Fibroblast of skin of right quadriceps (primary cell): Measurements from ENCODE around the gene REN.

Experiments used
- DNase-seq: peaks from one replicate; pipeline ENCODE4 v3.0.0-alpha.2; 2013

Gene REN

DNA sequence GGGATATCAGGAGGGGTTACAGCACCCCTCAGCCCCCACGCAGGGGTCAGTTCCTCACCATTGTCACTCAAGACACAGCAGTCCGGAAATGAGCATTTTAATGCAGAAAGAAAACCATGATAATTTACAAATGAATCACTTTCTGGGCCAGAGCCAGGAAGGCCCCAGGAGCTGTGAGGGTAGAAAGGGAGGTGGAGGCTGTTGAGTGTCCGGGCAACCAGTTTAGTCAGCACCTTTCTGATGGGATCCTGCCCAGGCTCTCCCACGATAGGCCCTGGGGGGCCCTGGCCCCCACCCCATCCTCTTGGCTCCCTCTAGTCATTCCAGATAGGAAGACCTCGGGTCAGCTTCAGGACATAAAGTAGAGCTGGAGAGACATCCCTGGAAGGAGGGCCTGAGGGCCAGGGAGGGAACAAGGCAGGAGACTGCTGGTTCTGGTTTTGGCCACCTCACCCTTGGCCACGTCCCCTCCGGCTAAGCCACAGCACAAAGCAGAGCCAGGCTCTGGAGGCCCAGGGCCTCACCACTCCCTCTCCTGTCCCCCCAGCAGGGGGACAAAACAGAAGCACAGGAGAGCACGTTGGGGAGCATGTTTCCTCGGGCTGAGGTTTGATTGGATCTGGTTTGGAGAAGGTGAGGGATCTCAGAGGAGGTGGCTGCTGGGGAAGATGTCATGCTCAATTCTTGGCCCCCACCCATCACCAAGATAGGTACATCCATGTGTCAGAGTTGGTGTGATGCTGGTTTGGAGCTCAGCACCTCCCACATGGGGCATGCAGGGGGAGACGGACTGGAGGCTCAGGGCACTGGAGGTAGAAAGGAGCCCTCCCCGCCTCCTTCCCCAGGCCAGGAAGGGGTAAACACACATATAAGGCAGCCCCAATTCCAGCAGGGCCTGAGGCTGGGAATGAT lies 34.9 kb downstream of the REN start:
- DNase-seq: peak; percentile 88

DNA sequence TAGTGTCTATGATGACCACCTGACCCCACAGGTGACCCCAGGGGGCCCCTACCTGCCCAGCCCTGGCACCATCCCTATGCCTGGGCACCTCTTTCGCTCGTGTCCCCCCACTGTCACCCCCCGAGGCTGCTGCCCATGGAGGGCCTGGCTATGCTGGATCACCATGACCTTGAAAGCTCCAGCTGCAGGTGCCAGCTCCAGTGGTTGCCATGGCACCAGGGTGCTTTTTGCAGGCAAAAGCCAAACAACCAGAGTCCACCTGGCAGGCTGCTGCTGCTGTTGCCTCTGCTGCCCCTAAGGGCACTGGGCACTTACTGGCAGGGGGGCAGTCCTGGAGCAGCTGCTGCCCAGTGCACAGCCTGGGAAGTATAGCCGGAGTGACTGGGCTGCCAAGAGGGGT lies 36.0 kb downstream of the REN start:
- DNase-seq: no peak

DNA sequence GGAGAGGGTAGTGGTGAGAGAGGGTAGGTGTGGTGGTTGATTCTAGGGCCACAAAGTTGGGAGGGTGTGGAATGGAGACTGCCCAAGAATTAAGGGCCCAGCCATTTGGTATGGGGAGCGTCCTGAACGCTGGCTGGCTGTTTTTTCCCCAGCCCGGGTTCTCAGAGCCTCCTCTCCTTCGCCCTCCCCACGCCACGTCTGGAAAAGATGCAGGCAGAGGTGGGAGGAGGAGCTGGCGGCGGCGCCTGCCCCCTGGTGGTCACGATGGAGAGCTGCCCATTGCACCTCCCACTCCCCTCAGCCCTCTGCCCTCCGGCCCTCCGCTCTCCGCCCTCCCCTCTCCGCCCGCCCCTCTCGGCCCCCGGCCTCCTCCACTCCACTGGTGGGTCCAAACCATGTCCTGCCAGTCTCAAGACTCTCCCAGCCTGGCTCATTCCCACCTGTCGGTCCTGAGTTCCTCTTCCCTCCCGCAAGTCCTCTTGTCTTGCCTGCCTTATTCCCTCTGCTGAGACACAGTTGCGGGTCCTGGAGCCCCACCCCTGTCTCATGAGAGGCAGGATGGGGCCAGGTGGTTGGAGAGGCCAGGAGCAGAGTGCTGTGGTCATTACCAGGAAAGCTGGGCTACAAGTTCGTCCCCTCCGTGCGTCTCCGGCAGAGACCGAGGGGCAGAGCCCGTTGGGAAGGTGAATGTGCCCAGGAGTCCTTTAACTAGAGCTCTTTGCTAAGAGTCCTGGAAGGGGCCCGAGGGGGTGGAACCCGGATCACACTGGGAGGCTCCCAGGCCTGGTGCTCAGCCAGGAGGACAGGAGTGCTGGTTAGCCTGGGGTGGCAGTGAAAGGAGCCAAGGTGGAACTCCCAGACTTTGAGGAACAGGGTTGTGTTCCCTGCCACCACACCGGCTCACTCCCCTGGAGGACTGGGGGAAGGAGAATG lies 36.9 kb downstream of the REN start:
- DNase-seq: peak; percentile 63

DNA sequence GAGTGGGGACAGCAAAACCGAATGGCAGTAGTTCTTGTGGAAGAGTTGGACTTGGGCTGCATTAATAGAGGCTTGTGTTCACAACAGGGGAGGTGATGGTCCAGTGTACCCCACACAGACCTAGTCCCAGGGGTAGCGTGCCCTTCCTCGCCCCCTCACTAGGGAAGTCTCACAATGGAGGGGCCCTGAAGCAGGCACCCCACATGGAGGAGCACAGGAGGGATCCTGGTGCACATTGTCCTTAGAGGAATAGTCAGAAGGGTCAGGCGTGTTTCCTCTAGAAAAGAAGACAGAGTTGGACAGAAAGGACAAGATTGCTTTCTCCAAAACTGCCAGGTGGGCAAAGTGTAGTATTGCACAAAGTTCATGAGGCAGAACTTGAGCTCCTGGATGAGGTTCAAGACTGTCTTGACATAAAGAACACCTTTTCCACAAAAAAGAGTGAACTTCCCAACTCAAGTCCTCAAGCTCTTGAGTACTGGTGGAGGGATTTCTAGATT lies 37.6 kb downstream of the REN start:
- no peak for DNase-seq

DNA sequence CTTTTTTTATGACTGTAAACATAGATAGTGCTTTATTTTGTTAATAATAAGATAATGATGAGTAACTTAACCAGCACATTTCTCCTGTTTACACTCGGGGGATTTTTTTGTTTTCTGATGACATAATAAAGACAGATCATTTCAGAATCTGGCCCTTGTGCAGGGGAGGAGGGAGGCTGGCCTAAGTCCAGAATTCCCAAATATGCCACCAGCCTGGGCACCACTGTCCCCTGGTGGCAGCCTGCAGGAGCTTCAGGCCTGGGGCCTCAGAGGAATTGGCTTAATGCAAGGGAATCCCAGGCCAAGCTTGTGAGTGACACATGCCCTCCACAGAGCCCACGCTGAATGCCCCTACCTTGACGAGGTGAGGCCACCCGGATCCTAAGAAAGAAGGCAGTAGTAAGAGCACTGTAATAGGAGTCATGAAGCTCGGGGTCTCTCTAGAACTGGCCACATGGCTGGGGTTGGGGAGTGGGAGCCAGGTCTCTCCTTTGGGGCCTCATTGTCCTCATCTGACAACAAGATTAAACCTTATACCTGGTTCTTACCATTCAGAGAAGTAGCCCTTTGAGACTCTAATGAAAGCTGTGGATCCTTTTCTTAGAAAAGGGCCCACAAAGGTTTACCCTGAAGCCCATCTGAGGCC lies 38.4 kb downstream of the REN start:
- peak; percentile 85 for DNase-seq

DNA sequence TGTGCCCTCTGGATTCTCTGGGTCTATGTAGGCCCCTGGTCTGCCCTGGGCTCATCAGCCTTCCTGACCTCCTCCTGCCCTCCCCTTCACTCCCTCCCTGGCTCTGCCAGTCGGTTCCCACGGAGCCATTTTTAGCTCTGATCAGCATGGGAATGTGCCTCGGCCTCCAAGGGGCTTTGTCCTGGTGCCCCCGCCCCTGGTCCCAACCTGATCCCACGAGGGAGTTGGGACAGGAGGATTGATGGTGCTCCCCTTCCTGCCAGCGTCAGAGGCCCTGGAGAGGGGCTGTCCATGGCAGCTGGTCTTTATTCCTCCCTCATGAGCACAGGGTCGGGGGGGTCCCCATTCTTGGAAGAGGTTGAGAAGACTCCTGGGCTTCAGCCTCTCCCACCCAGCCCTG lies 39.2 kb downstream of the REN start:
- DNase-seq: no peak

DNA sequence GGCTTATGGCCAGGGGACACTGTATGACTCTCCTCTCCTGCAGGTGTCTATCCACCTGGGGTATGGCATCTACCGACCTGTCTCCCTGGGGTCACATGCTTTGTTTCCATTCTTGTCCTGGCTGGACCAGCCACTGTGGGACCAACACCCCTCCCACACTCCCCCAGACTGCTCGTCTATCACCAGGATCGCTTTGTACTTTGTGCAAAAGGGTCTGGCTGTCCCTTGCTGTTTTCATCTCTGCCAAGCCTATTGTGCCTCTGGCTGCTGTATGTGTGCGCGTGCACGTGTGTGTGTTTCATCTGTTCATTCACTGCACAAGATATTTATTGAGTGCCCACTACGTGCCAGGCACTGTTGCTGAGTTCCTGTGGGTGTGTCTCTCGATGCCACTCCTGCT lies 39.8 kb downstream of the REN start:
- DNase-seq: no peak

DNA sequence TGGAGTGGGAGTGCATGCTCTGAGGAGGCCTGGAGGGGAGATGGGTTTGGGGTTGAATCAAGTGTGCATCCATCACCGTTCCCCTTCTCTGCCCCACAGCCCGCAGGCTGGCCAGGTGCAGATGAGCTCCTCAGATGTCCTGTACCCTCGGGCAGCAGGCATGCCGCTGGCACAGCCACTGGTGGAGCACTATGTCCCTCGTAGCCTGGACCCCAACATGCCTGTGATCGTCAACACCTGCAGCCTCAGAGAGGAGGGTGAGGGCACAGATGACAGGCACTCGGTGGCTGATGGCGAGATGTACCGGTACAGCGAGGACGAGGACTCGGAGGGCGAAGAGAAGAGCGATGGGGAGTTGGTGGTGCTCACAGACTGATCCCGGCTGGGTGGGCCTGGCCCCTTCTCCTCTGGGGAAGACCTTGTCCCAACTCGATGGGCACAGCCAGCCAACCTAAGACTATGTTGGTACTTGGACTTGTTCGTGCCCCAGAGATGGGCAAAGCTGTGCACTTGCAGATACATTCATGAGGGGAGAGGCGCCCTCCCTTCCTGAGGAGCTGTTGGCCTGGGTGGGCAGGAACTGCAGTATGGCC lies 40.3 kb downstream of the REN start:
- DNase-seq: no peak

DNA sequence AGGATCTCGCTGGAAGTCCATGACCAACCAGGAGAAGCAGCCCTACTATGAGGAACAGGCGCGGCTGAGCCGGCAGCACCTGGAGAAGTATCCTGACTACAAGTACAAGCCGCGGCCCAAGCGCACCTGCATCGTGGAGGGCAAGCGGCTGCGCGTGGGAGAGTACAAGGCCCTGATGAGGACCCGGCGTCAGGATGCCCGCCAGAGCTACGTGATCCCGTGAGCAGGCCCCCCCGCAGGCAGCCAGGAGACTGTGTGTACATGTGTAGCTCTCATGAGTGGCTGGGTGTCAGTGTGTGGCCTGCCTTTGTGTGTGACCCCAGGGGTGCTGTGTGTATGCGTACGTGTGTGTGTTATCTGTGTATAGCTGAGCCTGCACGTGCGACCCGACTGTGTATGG lies 41.5 kb downstream of the REN start:
- no peak for DNase-seq

DNA sequence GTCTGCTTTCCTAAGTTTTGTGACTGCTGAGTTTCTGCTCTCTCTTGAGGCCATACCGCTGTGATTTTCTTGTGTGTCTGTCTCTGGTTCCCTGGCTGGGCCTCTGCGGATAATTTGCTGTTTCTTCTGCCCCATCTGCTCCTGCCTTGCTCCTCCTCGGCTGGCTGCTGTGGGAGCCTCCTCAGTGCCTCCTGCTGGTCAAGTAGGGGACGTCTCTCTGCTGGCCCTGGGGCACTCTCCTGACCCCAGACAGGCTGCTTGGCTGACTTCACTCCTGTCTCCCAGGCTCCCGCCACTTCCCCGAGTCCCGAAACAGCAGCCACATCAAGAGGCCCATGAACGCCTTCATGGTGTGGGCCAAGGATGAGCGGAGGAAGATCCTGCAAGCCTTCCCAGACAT lies 42.8 kb downstream of the REN start:
- no peak for DNase-seq

DNA sequence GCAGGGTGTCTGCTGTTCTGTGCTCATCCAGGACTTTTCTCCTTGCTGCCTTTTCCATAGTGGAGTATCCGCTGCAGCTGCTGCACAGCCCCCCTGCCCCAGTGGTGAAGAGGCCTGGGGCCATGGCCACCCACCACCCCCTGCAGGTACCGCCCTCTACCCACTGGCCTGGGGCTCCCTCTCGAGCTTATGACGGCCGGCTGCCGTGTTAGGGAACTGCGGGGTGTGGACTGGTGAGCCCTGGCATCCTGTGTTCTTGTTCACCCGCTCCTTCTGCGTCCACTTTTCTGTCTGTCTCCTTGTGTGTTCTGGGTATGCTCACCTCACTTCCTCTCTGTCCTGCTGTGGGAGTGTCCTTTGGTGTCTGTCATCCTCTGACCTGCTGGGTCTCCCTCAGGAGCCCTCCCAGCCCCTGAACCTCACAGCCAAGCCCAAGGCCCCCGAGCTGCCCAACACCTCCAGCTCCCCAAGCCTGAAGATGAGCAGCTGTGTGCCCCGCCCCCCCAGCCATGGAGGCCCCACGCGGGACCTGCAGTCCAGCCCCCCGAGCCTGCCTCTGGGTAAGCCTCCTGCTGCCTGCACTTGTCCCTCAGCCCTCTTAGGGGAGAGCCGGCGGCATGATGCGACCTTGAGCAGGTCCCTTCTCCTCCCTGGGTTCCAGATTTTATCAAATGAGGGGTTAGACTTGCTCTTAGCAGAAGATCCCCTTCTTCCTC lies 44.1 kb downstream of the REN start:
- no peak for DNase-seq

DNA sequence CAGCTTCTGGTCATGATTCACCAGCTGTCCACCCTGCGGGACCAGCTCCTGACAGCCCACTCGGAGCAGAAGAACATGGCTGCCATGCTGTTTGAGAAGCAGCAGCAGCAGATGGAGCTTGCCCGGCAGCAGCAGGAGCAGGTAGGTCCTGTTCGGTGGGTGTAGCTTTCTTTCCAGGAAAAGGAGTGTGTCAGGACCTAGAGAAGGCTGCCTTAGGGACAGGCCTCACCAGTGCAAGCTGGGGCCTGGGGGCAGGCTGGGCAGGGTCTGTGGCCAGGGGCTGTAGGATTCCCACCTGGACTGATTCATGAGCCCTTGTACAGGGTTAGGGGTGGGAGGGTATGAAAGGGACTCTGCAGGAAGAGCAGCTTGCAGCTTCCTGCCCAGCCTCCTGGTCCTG lies 49.6 kb downstream of the REN start:
- DNase-seq: no peak

DNA sequence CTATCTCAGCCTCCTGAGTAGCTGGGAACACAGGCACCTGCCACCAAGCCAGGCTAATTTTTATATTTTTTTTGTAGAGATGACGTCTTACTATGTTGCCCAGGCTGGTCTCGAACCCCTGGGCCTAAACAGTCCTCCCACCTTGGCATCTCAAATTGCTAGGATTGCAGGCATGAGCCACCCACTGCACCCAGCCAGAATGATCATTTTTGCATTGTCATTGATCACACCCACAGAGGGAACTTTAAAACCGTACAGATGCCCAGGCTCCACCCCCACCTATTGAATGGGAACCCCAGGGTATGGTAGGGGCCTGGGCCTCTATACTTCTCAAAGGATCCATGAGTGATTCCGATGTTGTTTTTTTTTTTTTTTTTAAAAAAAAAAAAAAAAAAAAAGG lies 51.0 kb downstream of the REN start:
- no peak for DNase-seq

DNA sequence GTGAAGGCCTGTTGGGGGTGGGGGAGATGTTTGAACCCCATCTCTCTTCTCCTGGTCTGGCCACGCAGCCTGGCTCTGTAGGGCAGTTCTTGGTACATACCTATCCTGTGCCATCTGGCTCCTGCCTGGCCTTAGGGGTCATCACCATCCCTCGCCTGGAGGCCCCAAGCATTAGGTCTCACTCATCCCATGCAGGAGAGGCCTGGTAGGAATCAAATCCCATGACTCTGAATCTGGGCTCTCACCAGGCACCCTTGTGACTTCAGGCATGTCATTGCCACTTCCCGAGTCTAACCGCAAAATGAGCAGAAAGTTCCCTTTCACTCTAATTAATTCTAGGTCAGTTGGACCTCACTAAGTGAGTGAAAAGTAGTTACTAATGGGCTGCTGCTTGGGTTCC lies 51.5 kb downstream of the REN start:
- DNase-seq: no peak

DNA sequence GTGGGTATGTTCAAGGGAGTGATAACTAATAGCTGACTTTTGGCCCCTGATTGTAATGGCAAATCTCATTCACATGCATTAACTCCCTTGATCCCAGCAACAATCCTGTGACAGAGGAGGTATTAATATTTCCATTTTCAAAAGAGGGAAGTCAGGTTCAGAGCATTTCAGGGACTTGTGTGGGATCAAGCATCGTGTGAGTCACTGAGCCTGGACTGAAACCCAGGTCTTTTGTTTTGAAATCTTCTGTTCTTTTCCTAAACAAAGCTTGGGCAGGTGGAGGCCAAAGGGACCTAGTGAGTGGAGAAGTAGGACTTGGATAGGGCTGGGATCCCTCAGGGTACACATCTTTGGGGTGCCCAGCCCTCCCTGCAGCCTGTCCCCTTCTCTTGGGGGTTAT lies 52.2 kb downstream of the REN start:
- no peak for DNase-seq

DNA sequence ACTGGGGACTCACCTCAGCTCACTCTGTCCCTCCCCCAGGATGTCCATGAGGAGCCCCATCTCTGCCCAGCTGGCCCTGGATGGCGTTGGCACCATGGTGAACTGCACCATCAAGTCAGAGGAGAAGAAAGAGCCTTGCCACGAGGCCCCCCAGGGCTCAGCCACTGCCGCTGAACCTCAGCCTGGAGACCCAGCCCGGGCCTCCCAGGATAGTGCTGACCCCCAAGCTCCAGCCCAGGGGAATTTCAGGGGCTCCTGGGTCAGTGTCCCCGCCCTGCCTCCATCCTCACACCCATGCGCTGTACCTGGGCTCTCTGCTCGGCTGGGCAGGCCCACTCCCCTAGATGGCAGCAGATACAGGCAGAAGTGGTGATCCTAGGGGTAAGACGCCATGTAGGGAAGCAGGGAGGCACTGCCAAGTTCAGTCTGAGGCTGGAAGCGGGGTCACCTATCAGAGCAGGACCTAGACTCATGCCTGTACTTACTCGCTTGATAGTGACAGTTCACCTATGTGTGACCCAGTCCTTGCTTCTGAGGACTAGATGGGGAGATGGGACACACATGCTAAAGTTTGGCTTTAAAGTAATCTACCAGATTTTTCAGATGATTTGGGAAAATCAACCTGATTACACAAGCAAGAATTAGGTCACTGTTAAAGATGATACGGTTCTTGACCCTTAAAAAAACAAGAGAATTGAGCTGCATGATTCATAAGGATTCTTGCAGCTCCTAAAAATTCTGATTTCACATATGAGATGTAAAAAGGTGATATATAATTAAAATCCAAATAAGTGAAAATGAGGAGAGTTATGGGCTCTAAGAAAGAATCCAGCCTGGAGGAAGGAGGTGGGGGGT lies 53.0 kb downstream of the REN start:
- DNase-seq: no peak

DNA sequence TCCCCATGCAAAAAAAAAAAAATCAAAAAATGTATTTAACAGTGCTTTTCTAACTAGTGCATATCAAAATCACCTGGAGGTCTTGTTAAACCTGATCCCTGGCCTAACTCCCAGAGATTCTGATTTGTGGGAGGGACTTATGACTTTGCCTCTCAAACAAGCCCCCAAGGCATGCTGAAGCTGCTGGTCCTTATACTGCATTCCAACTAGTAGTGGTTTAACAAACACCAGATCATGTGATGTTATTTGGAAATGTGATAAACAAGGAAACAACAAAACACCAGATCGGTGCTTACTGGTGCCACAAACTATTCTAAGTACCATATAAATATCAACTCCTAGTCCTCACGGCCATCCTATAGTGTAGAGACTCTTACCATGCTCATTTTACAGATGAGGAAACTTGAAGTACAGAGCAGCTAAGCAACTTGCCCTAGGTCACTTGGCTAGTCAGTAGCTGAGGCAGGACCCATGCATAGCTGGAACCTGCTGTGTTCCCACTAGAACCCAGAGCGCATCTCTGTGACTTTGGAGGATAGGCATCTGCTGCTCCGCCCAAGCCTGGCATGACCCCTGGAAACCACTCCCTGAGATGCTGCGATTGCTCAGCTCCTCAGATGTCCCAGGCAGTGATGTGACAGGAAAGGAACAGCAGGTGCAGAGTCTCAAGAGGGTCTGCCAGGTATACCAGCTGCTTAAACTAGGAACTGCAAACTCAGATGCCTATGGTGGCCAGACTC lies 55.1 kb downstream of the REN start:
- no peak for DNase-seq

DNA sequence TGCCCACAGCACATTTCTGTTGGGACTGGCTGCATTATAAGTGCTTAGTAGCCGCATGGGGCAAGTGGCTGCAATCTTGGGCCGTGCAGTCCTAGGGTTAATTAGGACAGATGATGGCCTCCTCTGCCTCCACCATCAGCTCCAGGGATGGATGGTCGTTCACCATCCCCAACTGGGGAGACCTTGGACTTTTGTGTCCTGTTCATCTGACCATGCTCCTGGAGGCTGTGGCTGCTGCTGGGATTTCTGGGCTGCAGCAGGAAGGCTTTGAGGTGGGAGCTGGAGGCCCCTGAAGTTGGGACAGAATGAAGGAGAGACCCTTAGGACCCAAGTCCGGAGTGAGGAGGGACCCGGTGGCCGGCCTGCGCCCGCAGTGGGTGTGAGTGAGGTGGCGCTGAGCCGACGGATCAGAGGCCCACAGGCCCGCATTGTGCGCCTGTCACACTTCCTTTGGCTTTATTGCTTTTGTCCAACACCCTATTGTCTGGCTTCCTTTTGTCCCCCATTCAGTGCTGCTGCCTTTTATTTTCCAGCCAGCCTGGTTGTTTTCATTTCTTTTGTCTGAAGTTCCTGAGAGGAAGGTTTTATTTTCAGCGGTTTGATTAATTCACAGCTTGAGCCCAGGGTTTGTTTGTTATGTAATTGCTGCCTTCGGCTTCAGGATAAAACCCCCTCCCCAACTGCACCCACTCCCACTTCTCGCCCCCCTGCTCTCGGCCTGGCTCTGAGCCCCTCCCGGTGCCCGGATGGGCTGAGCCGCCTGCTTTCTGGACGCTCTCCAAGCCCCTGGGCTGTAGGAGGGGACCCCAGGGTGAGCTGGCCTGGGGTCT lies 57.6 kb downstream of the REN start:
- DNase-seq: no peak

DNA sequence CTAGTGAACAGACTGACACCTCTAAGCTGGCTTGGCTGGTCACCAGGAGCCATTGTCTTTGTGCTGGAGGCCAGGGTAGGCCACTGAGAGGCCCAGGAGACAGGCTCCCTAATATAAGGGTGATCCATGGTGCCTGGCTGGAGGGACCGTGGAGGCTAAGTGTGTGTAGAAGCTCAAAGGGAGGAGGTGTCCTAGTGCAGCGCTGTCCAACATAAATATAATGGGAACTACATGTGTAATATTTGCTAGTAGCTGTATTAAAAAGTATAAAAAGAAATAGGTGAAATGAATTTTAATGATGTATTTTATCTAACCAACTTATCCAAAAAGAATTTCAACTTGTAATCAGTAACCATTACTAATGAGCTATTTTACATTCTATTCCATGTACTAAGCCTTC lies 58.2 kb downstream of the REN start:
- DNase-seq: no peak

DNA sequence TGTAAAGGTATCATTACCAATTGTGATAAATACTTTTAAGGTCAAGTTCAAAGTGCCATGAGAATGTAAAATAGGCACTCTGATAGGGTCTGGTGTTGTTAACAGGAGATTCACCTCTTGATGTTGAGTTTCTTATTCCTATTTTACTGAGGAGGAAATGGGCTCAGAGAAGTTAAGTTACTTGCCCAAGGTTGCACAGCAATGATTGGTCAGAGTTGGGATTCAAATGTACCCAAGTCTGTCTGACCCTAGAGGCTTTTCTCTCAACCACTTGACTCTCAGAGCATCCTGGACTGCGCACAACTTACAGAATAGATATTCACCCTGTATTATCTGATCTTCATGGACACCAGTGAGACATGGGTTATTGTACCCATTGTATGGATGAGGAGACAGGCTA lies 59.3 kb downstream of the REN start:
- DNase-seq: no peak
